Tibial artery (tissue), 4 donors: ENCODE results near the gene CCDC127.

Source experiments
- DNase-seq, 2 donors: peaks; one replicate each; pipeline ENCODE4 v3.0.0-alpha.2; 2019
- H3K27ac ChIP-seq, 2 donors: fragments of 200-600 bp; sonication (generic) in 1 of 2; 1 replicate in 1 of 2; 2 replicates in 1 of 2; pipeline ENCODE4 v1.5.1; 2018 to 2019; ENCODE audit warnings: mild to moderate bottlenecking in 1 of 2
- H3K27me3 ChIP-seq, 2 donors: fragments of 200-600 bp; sonication (generic) in 1 of 2; one replicate each; pipeline versions ENCODE4 v1.5.1 to v1.6.0; 2016 to 2019
- H3K36me3 ChIP-seq, 3 donors: fragments of 200-600 bp; sonication (generic) in 2 of 3; one replicate each; pipeline ENCODE4 v1.5.1; 2016 to 2019; ENCODE audit warnings: mild to moderate bottlenecking in 2 of 3
- H3K4me1 ChIP-seq, 4 donors: fragments of 200-600 bp; sonication (generic) in 2 of 4; 1 replicate in 3 of 4; 2 replicates in 1 of 4; pipeline ENCODE4 v1.5.1; 2016 to 2019
- H3K4me3 ChIP-seq, 2 donors: fragments of 200-600 bp; sonication (generic) in 1 of 2; 1 replicate in 1 of 2; 2 replicates in 1 of 2; pipeline ENCODE4 v1.5.1; 2018 to 2019; ENCODE audit warnings: mild to moderate bottlenecking in 2 of 2
- H3K9me3 ChIP-seq, 3 donors: fragments of 200-600 bp; sonication (generic) in 1 of 3; one replicate each; pipeline ENCODE4 v1.5.1; 2016 to 2019
- intact Hi-C: fragments of 100-400 bp; cut with DNase I; formaldehyde crosslinking; loops from one replicate; pipeline ENCODE4 v1.15.0; 2023; ENCODE audit warnings: low total_unique reads
- TF ChIP-seq, protein P1 (sequence below), 2 experiments: fragments of 200-600 bp in 1 of 2; fragments of 450-650 bp in 1 of 2; IDR thresholded peaks; one replicate each; pipeline ENCODE4 v1.5.1; 2017 to 2019; ENCODE audit warnings: antibody characterized with exemption in 2 of 2, mild to moderate bottlenecking in 1 of 2, moderate library complexity in 1 of 2

The CCDC127 gene

DNA sequence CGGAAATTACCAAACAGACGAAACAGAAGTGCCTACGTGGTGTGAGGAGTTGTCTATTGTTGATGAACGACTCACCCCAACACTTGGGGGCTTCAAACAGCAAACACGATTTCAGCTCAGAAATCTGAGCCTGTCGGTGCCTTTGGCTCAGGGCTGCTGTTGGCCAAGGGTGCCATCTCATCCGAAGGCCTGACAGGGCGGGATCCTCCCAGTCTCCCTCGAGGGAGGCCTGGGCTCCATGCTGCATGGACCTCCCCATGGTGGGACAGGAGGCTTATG, 25.3 kb downstream of the CCDC127 start:
- Histone ChIP-seq H3K4me3 (no peak overlapping the region), H3K4me1 (peaks cover 0 to 28% (median 23%) of the 10 kb centered on the region in 4 donors)
- TF ChIP-seq, protein P1, sequence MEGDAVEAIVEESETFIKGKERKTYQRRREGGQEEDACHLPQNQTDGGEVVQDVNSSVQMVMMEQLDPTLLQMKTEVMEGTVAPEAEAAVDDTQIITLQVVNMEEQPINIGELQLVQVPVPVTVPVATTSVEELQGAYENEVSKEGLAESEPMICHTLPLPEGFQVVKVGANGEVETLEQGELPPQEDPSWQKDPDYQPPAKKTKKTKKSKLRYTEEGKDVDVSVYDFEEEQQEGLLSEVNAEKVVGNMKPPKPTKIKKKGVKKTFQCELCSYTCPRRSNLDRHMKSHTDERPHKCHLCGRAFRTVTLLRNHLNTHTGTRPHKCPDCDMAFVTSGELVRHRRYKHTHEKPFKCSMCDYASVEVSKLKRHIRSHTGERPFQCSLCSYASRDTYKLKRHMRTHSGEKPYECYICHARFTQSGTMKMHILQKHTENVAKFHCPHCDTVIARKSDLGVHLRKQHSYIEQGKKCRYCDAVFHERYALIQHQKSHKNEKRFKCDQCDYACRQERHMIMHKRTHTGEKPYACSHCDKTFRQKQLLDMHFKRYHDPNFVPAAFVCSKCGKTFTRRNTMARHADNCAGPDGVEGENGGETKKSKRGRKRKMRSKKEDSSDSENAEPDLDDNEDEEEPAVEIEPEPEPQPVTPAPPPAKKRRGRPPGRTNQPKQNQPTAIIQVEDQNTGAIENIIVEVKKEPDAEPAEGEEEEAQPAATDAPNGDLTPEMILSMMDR (IDR thresholded peaks at IDR 0.05): no peak

DNA sequence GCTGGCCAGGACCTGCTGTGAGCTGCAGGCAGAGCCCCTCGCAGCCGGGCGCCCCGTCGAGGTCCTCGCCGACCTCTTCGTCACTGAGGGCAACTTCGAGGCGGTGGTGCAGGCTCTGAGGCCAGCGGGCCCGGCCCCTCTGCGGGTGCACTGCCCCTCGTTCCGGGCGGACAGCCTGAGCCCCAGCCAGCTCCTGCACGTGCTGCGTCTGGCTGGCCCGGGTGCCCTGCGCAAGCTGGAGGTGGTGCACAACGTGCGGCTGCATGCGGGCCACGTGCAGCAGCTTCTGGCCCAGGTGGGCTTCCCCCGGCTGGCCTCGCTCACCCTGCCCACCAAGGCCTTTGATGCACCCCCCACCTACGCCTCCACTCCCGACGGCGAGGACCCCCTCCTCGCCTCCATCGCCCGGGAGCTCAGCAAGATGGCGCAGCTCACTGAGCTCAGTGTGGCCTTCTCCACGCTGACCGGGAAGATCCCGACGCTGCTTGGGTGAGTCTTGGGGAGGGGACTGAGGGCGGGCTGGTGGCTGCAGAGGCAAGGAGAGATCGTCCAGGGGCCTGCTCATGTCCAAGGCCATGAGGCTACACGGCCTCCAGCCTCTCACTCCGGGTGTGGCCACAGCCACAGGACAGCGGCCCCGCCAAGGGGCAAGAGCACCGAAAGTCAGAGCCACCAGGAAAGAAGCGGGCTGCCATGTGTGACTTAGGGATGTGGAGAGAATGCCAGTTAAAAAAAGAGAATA, 25.8 kb downstream of the CCDC127 start:
- Histone ChIP-seq H3K27me3 (peaks cover 0 to 4% of the 10 kb centered on the region in 2 donors), H3K9me3 (no peaks in the 10 kb centered on the region), H3K36me3 (no peaks in the 10 kb centered on the region), H3K27ac (no peak overlapping the region), H3K4me3 (peak overlapping the region in 1 of 2 donors; percentile 40), H3K4me1 (peaks cover 0 to 28% (median 23%) of the 10 kb centered on the region in 4 donors)
- peak in 1 of 2 donors; percentile 53 for DNase-seq
- intact Hi-C loops: no loop called here
- TF ChIP-seq, protein P1 (IDR thresholded peaks at IDR 0.05): no peak

More for the DNA sequence above, 25.3 kb downstream of the CCDC127 start:
- no peak overlapping the region for H3K27ac ChIP-seq
- H3K9me3 ChIP-seq: no peaks in the 10 kb centered on the region
- H3K36me3 ChIP-seq: no peaks in the 10 kb centered on the region
- intact Hi-C loops: no loop called here
- H3K27me3 ChIP-seq: peaks cover 0 to 2% of the 10 kb centered on the region in 2 donors
- DNase-seq: no peak

DNA sequence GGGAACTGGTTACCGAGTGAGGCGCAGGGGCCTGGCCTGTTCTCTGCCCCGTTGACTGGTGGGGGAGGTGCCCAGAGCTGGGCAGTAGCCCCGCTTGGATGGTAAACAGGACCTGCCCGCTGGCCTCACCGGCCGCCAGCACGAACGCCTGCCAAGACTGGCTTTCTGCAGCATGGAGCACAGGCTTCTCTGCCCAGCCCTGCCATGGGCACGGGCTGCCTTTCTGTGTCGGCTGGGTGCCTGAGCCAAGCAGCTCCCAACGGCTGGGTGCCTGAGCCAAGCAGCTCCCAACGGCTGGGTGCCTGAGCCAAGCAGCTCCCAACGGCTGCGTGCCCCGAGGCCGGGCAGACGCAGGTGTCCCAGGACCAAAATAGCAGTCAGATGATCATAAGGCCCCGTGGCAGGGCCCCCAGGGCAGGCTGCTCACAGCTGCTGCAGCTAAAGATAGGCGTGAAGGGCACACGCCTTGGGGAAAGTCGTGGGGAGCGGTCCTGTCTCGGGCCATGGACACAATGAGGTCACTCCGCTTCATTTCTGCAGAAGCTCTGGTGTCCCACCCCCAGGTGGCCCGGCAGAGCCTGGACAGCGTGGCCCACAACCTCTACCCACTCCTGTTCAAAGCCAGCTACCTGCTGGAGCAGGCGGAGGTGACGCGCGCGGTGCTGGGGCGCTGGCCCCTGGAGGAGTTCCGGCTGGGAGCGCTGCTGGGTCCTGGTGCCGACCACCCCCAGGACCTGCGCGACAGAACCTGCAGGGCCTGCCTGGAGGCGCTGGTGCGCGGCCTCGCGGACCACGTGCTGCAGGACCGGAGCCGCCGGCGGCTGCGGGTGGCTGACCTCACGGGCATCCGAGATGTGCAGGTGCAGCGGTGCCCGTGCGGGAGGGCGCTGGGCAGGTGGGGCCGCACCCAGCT, 26.7 kb downstream of the CCDC127 start, which contains the start of gene LRRC14B:
LRRC14B (plus strand) TSS at position 460 of the 913 bp plus-strand sequence; CDS start at position 504, 44 bp downstream.
- TF ChIP-seq, protein P1 (IDR thresholded peaks at IDR 0.05): no peak
- peak in 1 of 2 donors; percentile 85 for DNase-seq
- Histone ChIP-seq H3K4me3 (peak within 1 kb of the TSS; percentile 15 to 40), H3K36me3 (no peaks in the 10 kb centered on the region), H3K4me1 (peaks cover 0 to 28% (median 23%) of the 10 kb centered on the region in 4 donors), H3K9me3 (no peaks in the 10 kb centered on the region), H3K27ac (peak within 1 kb of the TSS; percentile 39 to 61), H3K27me3 (peaks cover 0 to 11% of the 10 kb centered on the region in 2 donors)
- intact Hi-C loops: no loop called here

DNA sequence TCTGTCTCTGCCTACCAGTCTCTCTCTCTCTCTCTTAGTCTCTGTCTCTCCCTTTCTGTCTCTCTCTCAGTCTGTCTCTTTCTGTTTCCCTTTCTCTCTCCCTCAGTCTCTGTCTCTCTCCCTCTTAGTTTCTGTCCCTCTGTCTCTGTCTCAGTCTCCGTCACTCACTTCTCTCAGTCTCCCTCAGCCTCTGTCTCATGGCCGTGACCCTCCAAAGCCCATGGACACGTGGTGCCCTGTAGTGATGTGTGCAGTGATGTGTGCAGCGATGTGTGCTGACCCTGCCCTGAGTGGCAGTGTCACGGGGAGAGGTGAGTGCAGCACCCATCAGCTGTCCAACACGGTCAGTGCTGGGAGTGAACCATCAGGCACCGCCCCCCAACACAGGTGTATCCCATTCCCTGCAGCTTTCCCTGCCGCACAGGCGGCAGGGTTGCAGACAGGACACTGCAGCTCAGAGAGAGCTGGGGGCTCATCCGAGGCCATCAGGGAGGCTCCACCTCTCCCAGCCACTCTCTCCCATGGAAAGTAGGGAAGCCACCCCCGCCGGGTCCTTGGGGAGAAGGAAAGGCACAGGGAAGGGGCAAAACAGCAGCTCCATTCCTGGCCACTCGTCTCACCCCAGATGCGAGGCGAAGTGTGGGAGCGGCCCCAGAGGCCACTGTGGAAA, 27.5 kb downstream of the CCDC127 start:
- intact Hi-C loops: no loop called here
- H3K27me3 ChIP-seq: peaks cover 0 to 11% of the 10 kb centered on the region in 2 donors
- peak overlapping the region; percentile 39 to 61 for H3K27ac ChIP-seq
- DNase-seq: no peak
- H3K4me3 ChIP-seq: peak overlapping the region; percentile 15 to 40
- H3K36me3 ChIP-seq: no peaks in the 10 kb centered on the region
- peaks cover 0 to 28% (median 23%) of the 10 kb centered on the region in 4 donors for H3K4me1 ChIP-seq
- no peaks in the 10 kb centered on the region for H3K9me3 ChIP-seq
- TF ChIP-seq, protein P1 (IDR thresholded peaks at IDR 0.05): no peak

DNA sequence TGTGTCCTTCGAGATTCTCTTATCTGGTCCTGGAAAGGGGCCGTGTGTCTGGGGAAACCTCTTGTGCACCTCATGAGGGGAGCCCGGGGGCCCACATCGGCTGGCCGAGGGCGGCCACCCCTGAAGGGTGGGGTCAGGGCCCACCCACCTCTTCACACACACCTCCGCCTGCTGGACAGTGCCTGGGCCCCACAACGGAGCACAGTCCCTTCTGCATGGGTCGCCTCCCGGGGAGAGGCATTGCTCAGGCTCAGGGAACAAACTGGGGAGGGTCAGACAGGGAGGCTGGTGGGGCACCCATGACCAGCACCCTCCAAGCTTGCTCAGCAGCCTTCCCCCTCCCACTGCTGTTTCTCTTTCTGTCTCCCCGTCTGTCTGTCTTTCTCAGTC, 28.0 kb downstream of the CCDC127 start:
- DNase-seq: peak in 1 of 2 donors; percentile 61
- peaks cover 0 to 11% of the 10 kb centered on the region in 2 donors for H3K27me3 ChIP-seq
- H3K27ac ChIP-seq: no peak overlapping the region
- TF ChIP-seq, protein P1 (IDR thresholded peaks at IDR 0.05): no peak
- H3K36me3 ChIP-seq: no peaks in the 10 kb centered on the region
- intact Hi-C loops: loop anchor here (2.0 kb wide), 1 partner anchor 29 kb away; the partner anchor contains the start of genes CCDC127 and SDHA
- H3K9me3 ChIP-seq: no peaks in the 10 kb centered on the region
- no peak overlapping the region for H3K4me3 ChIP-seq
- peaks cover 0 to 28% (median 23%) of the 10 kb centered on the region in 4 donors for H3K4me1 ChIP-seq
